BE2C (cell line): ENCODE data around the gene MRPS12. TPM values are rescaled to one million over a fixed set of nuclear protein-coding genes. Genes with fewer than 3 reads are reported as not detected.
A peak's percentile ranks its signal among the peaks of the same experiment; 100 is the strongest.
"Not testable (repeated sequence)": the region's sequence is repeated elsewhere in the genome, so short reads cannot be mapped to it uniquely, and the experiment has no call there.

Experiments used
- DNase-seq: peaks from one replicate; pipeline ENCODE4 v3.0.0-alpha.2; 2020
- H3K27me3 ChIP-seq: fragments of 250-450 bp; sonication (Bioruptor Pico); 2 replicates; pipeline ENCODE4 v1.5.1; 2020; ENCODE audit warnings: mild to moderate bottlenecking
- H3K36me3 ChIP-seq: fragments of 250-450 bp; sonication (Bioruptor Pico); 2 replicates; pipeline ENCODE4 v1.5.1; 2020; ENCODE audit warnings: mild to moderate bottlenecking
- H3K4me1 ChIP-seq: fragments of 250-450 bp; sonication (Bioruptor Pico); 2 replicates; pipeline ENCODE4 v1.5.1; 2020
- H3K4me3 ChIP-seq: 2 replicates; pipeline ENCODE4 v1.5.1; 2011; ENCODE audit warnings: low read depth, low read length
- H3K9me3 ChIP-seq: fragments of 250-450 bp; sonication (Bioruptor Pico); 2 replicates; pipeline ENCODE4 v1.5.1; 2020
- CTCF ChIP-seq: IDR thresholded peaks from 2 replicates; pipeline ENCODE4 v1.5.1; 2012; ENCODE audit warnings: mild to moderate bottlenecking, low read depth, low read length
- polyA plus RNA-seq: library from polyadenylated mRNA; unstranded; fragments of >200 nt; gene quantifications from one replicate; pipeline ENCODE4 v1.2.1, GENCODE V29; 2012; ENCODE audit warnings: low read depth, missing spikeins; ENCODE audit not compliant: insufficient read length, insufficient read depth

The MRPS12 gene
- polyA plus RNA-seq, result 299 TPM

GRCh38 chr19:38930776-38931520, at the start of gene MRPS12:
Gene MRPS12, plus strand, starts transcription at chr19:38930944. Its CDS starts 351 bp downstream, at chr19:38931295.
- no peaks in the 10 kb centered on the region for H3K9me3 ChIP-seq
- no peaks in the 10 kb centered on the region for H3K27me3 ChIP-seq
- no peak for TF ChIP-seq CTCF
- peak within 1 kb of the TSS; percentile 98 for H3K4me3 ChIP-seq
- peaks cover 22% of the 10 kb centered on the region for H3K36me3 ChIP-seq
- DNase-seq, result peak; percentile 98
- no peaks in the 10 kb centered on the region for H3K4me1 ChIP-seq

GRCh38 chr19:38883286-38883685, 47.5 kb upstream of the MRPS12 start:
- 0 out of 2 replicates have a peak, but pooled peaks cover 3% of the 10 kb centered on the region for H3K36me3 ChIP-seq
- peaks cover 5% of the 10 kb centered on the region; the same call in 1 of the 2 replicates for H3K4me1 ChIP-seq
- no peak for TF ChIP-seq CTCF
- no peaks in the 10 kb centered on the region for H3K9me3 ChIP-seq
- no peak overlapping the region for H3K4me3 ChIP-seq
- H3K27me3 ChIP-seq, result no peaks in the 10 kb centered on the region
- no peak for DNase-seq

GRCh38 chr19:38884691-38885090, 46.1 kb upstream of the MRPS12 start:
- not testable (repeated sequence) for H3K27me3 ChIP-seq, DNase-seq, H3K9me3 ChIP-seq, H3K36me3 ChIP-seq, H3K4me1 ChIP-seq, H3K4me3 ChIP-seq

GRCh38 chr19:38888876-38889275, 41.9 kb upstream of the MRPS12 start:
- Histone ChIP-seq H3K27me3 (no peaks in the 10 kb centered on the region), H3K36me3 (0 out of 2 replicates have a peak, but pooled peaks cover 6% of the 10 kb centered on the region), H3K9me3 (no peaks in the 10 kb centered on the region), H3K4me1 (peaks cover 5% of the 10 kb centered on the region; the same call in 1 of the 2 replicates), H3K4me3 (no peak overlapping the region)
- TF ChIP-seq CTCF, result no peak
- DNase-seq, result no peak

GRCh38 chr19:38889803-38890202, 40.9 kb upstream of the MRPS12 start:
- no peak for DNase-seq
- peaks cover 5% of the 10 kb centered on the region; the same call in 1 of the 2 replicates for H3K4me1 ChIP-seq
- TF ChIP-seq CTCF, result no peak
- no peaks in the 10 kb centered on the region for H3K27me3 ChIP-seq
- no peak overlapping the region for H3K4me3 ChIP-seq
- 0 out of 2 replicates have a peak, but pooled peaks cover 6% of the 10 kb centered on the region for H3K36me3 ChIP-seq
- no peaks in the 10 kb centered on the region for H3K9me3 ChIP-seq

- Histone ChIP-seq H3K4me1 (peaks cover 5% of the 10 kb centered on the region; the same call in 1 of the 2 replicates), H3K4me3 (no peak overlapping the region), H3K36me3 (0 out of 2 replicates have a peak, but pooled peaks cover 6% of the 10 kb centered on the region), H3K27me3 (no peaks in the 10 kb centered on the region), H3K9me3 (no peaks in the 10 kb centered on the region)
- no peak for TF ChIP-seq CTCF
- no peak for DNase-seq
Measured at GRCh38 chr19:38890686-38891085, 40.1 kb upstream of the MRPS12 start.
